Transverse colon (tissue), 4 donors: ENCODE results near the gene BROX.

Experiments
- CTCF ChIP-seq, 5 experiments: fragments of 200-600 bp in 3 of 5; fragments of 450-650 bp in 2 of 5; sonication (generic) in 3 of 5; IDR thresholded peaks; 1 replicate in 2 of 5; 2 replicates in 3 of 5; pipeline ENCODE4 v1.5.1; 2016 to 2017; ENCODE audit warnings: antibody characterized with exemption in 5 of 5, inconsistent platforms in 3 of 5, mild to moderate bottlenecking in 2 of 5, moderate library complexity in 1 of 5
- EP300 ChIP-seq: sonication (generic); formaldehyde crosslinking; IDR thresholded peaks from one replicate; pipeline ENCODE4 v1.6.1; 2017; ENCODE audit warnings: antibody characterized with exemption, low read depth
- POLR2A ChIP-seq: fragments of 450-650 bp; IDR thresholded peaks from one replicate; pipeline ENCODE4 v1.6.1; 2016; ENCODE audit warnings: antibody characterized with exemption, mild to moderate bottlenecking, moderate library complexity
- POLR2AphosphoS5 ChIP-seq, 3 donors: sonication (generic); formaldehyde crosslinking; IDR thresholded peaks; one replicate each; pipeline ENCODE4 v1.6.1; 2016; ENCODE audit warnings: antibody characterized with exemption in 3 of 3

DNA sequence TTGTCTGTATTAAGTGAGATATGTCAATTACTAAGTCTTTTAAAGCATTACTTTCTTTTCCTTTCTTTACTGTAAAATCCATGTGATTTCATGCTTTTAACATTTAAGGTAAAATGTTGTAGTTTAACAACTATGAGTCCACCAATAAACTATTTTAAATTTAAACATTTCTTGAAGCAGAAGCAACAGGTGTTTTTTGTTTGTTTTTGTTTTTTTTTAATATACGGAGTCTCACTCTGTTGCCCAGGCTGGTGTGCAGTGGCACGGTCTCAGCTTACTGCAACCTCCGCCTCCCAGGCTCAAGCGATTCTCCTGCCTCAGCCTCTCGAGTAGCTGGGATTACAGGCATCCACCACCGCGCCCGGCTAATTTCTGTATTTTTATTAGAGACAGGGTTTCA is 15.6 kb upstream of the BROX start:
- TF ChIP-seq CTCF (IDR thresholded peaks at IDR 0.05) (no peak), POLR2A (no peak), EP300 (no peak), POLR2AphosphoS5 (IDR thresholded peaks at IDR 0.05) (no peak)
